ENCODE measurements around the gene GFPT2. TPM values are rescaled to one million over a fixed set of nuclear protein-coding genes. Genes with fewer than 3 reads are reported as not detected.

The GFPT2 gene
- total and polyA plus RNA-seq, 2 of the 8 experiments (the other 6 are each of a cell fraction or from before 2014, with no cell fraction given): 83.7 to 143 TPM

- TF ChIP-seq SIN3A (conservative IDR thresholded peaks at IDR 0.05 in 1 of 2, IDR thresholded peaks at IDR 0.05 in 1 of 2; ENCODE audit: low read depth in 1 of 2, low read length in 2 of 2) (peak in 1 of 2 experiments; percentile 19; a peak in 1 of 4 replicates), GABPA (IDR thresholded peaks at IDR 0.05; ENCODE audit: borderline replicate concordance, insufficient read depth, low read length) (no peak), BRCA1 (IDR thresholded peaks at IDR 0.05; ENCODE audit: low read depth, low read length) (no peak), POLR2A (IDR thresholded peaks at IDR 0.05; ENCODE audit: control extremely low read depth in 1 of 2, low read depth in 2 of 2, low read length in 2 of 2) (no peak), MAX (IDR thresholded peaks at IDR 0.05) (no peak), CEBPB (IDR thresholded peaks at IDR 0.05; ENCODE audit: low read depth, low read length) (no peak)
- TF ChIP-seq, protein P1, sequence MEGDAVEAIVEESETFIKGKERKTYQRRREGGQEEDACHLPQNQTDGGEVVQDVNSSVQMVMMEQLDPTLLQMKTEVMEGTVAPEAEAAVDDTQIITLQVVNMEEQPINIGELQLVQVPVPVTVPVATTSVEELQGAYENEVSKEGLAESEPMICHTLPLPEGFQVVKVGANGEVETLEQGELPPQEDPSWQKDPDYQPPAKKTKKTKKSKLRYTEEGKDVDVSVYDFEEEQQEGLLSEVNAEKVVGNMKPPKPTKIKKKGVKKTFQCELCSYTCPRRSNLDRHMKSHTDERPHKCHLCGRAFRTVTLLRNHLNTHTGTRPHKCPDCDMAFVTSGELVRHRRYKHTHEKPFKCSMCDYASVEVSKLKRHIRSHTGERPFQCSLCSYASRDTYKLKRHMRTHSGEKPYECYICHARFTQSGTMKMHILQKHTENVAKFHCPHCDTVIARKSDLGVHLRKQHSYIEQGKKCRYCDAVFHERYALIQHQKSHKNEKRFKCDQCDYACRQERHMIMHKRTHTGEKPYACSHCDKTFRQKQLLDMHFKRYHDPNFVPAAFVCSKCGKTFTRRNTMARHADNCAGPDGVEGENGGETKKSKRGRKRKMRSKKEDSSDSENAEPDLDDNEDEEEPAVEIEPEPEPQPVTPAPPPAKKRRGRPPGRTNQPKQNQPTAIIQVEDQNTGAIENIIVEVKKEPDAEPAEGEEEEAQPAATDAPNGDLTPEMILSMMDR (IDR thresholded peaks at IDR 0.05; ENCODE audit: control extremely low read depth in 1 of 3, insufficient read depth in 1 of 3, low read depth in 1 of 3, low read length in 3 of 3): peak in 1 of 3 experiments; percentile 5; a peak in 2 of 4 replicates
Observed at GRCh38 chr5:180291234-180291940, 61.7 kb downstream of the GFPT2 start (continued).

All from H1 (cell line).